ENCODE measurements around the gene DPYD.

GRCh38 chr1:97893844-97894243 lies 27.0 kb downstream of the DPYD start:
- no peak for TF ChIP-seq YY1 (IDR thresholded peaks at IDR 0.05; ENCODE audit: insufficient read depth, insufficient read length)
- TF ChIP-seq ZNF274 (IDR thresholded peaks at IDR 0.05; ENCODE audit: low read depth, low read length): no peak
